Activated CD4-positive, alpha-beta T cell treated with anti-CD3 and anti-CD28 coated beads for 48 hours (primary cell): ENCODE data around the gene TSHZ2.

Experiments used
- DNase-seq: peaks from one replicate; pipeline ENCODE4 v3.0.0-alpha.2; 2020

The TSHZ2 gene

DNA sequence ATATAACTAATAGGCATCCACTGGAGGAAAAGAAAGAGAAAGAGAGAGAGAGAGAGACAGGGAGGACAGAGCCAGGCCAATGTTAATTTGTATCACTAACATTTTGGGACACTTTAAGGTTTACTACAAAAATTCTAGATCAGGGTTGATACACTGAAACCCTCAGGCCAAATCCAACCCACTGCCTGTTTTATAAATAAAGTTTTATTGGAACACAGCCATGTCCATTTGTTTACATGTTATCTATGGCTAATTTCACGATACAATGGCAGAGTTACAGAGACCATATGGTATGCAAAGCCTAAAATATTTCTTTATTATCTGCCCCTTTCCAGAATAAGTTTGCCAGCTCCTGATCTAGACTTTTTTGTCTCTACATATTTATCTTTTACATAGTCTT, 357.6 kb downstream of the TSHZ2 start:
- no peak for DNase-seq

DNA sequence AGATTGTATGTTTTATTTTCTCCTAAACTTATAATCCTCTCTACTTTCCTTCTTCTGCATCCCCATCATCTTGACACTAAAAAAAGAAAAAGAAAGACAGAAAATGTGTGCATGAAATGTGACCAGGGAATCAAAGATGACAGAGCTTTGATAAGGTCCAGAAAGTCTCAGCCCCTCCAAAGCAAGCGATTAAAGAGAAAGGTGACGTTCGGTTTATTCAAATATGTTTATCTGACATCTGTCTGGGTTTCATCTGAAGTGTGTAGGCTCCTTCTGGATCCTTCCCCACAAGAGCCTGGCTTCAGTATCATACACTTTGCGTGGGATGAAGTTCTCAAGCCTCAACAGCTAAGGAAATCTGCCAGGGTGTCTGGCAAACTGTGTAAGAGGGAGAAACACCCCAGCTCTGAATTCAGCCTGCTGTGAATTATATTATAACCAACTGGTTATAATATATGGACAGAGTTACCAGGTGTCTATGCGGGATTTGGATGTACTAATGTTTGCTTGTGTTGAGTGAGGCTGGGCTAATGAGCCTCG, 358.5 kb downstream of the TSHZ2 start:
- DNase-seq, result no peak

DNA sequence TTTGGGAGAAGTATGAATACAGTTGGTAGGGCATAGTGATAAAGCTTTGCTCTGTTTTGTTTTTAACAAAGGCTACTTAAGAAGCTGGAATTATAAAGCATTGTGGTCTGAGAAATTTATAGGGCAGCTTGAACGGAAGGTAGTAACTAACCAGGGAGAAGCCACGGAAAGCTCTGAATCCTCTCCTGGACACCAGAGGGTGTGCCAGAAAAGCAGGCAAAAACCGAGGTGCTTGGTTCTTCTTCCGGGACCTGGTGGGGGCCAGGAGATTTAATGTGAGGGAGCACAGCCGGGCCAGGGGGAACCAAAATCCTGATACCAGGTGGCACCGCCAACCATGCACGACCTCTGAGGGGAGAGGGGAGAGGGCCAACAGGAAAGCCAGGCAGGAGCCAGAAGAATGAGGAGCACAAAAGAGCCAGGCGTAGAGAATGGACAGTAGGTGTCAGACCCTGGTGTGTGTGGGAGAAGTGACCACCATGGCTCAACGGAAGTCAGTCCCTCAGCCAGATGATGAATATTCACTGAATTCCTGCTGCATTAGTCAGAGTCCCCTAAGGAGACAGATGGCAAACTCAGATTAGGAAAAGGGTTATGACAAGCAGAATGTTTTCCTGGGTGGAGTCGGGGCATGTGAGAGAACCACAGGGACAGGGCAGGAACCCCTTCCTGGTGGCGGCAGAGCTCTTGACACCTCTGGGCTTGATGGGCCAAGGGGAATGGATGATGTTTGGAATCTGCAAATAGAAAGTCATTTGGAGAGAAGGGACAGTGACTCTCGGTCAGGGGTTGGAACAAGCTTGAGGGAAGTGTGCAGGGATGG, 359.2 kb downstream of the TSHZ2 start:
- DNase-seq, result no peak

DNA sequence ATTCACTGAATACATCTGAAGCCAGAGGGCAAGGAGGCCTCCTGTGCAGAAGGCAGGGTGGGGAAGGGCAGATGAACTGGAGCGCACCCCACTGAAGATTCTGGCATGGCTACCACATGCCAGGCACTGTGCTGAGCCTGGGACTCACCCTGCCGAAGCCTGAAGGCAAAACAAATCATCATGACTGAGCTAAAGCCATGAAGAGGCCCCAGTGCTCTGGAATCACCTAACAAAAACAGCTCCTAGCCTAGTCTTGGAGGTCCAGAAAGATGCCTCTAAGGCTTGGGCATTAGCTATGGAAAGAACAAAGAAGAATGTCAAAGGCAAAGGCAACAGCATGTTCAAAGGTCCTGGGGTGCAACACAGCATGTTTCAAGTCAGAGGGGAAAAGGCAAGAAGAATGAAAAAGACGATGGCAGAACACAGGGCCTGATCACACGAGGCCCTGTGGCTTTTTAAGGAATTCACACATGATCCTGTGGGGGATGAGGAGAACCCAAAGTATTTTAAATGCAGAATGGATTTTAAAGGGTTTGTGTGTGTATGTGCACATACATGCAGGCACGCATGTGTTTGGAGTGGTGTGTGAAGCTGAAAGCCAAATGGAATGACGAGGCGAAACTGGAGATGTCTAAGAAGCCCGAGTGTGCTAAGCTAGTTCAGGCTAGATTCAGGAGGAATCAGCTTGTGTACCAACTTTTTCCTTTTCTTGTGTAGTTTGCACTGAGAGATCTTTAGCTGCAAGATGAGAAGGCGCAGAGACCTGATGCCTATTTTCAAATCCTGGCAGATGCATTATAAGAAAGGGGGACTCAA, 360.1 kb downstream of the TSHZ2 start:
- no peak for DNase-seq

DNA sequence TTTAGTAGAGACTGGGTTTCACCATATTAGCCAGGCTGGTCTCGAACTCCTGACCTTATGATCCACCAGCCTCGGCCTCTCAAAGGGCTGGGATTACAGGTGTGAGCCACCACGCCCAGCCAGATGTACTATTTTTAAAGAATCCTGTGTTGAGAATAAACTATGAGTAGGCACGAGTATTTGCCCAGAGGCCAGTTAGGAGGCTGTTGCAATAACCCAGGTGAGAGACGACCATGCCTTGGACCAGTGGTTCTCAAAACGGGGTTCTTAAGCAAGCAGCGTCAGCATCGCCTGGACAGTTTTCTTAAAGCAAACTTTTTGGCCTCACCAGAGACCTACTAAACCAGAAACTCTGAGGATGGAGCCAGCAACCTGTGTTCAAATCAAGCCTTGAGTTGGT, 362.7 kb downstream of the TSHZ2 start:
- no peak for DNase-seq

DNA sequence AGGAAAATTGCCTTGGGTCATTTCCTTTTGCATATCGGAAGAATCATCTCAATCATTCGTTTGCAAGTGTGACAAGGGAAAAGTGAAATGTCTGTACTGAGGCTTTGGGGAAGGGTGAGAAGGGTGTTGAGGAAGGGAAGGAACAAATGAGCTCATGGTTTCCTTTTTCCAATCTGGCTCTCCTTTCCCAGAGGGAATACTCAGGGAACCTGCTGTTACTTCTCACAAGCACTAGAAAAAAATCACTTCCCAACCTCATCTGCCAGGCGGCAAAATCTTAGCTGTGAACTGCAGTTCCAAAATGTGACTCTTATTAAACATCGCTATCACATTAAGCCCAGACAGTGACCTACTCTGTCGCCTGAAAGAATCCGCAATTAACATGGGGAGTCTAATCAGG, 363.4 kb downstream of the TSHZ2 start:
- DNase-seq, result no peak

DNA sequence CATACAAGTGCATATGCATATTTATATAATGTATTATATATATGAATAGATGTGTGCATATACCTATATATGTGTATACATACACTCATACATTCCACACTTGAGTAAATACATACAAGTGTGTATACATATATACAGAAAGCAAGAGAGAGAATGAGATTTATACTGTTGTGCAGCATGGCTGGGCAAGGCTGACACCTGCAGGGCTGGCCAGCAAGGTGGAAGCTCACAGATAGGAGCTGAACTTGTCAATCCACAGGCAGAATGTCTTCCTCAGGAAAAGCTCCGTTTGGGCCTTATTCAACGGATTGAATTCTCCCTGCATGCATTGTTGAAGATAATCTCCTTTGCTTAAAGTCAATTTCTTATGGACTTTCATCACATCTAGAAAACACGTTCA, 364.7 kb downstream of the TSHZ2 start:
- DNase-seq, result no peak

DNA sequence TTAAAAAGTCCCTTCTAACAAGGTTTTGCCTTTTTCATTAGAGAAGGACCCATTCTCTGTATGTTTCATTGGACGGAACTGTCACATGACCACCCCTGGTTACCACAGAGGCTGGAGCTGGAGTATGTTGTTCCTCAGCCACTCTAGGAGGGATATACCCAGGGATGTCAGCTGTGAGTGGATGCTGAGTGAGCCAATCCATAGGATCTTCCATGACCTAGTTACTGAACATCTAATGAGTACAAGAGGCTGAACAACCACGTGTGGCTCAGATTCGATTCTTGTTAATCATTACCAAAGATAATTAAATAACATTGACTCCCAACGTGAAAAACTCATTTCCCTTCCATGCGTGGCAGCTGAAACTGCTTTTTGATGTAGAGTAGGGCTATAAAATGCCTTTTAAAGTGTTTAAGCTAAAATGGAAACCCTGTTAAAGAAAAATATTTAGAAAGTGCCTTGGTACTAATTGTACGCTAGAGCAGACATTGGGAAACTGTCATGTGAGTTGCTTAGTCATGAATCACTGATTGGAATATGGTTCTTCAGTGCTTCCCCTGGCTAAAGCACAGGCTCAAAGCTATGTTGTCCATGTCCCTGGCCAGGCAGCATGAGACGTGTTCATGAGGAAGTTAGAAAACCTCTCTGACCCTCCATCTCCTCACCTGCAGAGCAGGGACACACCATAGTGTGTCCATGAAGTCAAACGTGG, 365.4 kb downstream of the TSHZ2 start:
- DNase-seq, result no peak

DNA sequence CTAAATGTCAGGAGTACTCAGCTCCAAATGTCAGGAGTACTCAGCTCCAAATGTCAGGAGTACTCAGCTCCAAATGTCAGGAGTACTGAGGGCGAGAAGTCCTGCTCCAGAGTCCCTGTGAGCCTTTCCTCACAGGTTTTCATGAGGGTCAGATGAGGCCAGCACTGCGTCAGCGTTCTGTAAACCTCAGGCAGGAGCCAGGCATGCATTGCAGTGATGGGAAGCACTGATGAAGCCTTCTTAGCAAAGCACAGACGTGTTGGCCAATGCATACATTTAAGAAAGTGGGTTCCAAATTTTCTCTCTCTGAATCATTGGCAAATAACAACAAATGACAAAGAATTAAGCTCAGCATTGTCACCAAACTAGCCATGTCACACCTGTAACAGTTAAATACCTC, 366.6 kb downstream of the TSHZ2 start:
- no peak for DNase-seq

DNA sequence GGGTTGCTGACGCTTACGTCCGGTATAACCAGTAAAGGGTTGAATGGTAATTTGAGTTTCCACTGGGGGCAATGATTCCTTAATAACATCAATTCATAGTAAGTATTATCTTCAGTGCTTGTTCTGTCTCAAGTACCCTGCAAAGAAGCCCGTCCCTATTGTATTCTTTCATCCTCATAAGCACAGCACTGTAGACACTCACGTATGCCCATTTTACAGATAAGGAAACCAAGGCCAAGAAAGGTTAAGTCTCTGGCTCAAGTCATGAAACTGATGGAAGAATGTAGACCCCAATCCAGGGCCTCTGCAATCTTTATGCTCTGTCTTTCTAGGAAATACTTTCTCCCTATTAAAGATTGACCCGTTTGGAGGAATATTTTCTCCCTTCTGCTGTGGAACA, 370.3 kb downstream of the TSHZ2 start:
- DNase-seq, result no peak

DNA sequence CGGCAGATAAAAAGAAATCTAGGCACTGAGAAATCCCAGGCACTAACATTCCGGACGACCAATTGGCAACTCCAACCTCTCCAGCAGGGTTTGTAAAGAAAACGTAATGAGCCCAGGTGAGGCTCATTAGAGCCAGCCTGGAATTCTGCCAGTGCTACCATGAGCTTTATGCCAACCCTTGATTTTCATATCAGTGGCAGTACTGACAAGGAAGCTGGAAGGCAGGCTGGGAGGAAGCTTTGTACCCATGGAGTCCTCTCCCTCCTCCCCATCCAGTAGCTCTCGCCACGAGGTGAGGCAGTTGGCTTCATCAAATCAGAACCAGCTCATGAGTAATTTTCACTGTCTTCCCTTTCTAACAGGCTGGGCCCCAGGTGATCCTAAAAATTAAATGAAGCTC, 371.3 kb downstream of the TSHZ2 start:
- DNase-seq, result no peak

DNA sequence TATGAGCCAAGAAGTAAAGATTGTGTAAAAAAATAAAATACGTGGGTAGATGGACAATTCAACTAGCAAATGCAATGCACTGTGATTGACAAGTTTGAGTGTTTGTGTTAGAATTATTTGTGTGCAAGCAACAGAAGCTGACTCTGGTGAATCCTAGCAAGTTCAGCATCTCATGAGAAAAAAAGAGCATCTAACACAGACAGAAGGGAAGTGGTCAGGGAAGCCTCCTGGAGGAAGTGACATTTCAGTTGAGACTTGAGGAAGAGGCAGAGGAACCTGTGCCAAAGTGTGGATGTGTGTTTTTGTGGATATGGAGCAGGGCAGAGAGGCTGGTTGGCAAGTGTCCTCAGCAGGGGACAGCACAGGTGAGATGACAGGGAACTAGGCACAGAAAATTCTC, 372.7 kb downstream of the TSHZ2 start:
- no peak for DNase-seq

DNA sequence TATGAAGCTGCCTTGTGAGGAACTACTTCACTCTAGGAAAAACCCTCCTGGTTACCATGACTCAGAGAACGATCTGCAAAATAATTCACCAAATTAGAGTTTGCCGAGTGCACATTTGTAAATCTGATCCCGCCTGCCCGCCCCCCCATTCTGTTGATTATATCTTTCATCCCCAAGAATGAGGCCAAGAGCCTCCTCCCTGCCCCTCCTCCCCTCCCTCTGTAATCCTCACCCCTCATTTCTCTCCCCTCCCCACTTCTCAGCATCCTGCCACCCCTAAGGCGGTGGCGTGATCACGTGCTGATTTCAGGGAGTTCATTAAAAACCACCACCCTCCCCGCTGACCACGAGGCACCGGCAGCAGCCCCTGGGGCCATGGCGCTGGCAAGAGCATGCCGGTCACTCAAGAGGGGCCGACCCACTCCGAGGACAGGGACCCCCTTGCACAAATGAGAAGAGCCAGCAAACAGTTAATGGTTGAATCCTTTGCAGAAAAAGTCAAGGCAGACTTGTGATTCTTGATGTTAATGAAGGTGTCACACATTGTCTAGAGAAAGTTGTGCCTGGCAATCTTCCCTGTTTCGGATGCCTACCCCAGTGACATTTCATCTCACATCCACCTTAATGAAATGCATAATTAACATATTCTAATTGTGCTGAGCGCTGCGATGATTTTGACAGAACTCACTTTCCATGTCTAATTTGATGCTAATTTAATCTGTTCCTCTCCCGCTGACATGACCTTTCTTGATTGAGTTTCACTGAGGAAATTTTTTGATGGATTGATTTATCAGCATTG, 373.6 kb downstream of the TSHZ2 start:
- no peak for DNase-seq

DNA sequence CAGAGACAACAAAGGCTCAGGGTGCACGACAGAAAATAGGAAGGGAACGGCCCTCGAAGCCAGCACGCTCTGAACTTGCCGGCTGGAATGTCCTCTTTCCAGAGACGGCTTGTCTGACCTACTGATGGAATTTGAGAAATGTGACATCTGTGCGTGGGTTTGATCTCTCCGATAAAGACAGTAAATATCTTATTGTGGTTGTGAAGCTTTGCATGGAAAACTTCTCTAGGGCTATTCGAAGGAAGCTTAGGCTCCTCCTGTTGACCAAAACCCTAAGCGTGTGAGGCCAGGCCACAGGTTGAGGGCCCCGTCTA, 374.1 kb downstream of the TSHZ2 start:
- DNase-seq, result no peak

DNA sequence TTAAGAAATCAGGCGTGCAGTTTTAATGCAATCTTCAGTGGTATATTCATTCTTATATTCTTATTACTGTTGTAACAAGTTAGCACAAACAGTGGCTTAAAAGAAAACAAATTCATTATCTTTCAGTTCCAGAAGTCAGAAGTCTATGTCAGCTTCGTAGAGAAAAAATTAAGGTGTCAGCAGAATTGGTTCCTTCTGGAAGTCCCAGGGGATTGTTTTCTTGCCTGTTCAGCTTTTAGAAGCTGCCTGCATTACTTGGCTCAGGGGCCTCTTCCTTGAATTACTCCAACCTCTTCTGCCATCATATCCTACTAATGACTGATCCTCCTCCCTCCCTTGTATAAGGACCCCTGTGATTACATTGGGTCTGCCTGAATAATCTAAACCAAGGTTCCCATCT, 377.6 kb downstream of the TSHZ2 start:
- DNase-seq, result no peak

DNA sequence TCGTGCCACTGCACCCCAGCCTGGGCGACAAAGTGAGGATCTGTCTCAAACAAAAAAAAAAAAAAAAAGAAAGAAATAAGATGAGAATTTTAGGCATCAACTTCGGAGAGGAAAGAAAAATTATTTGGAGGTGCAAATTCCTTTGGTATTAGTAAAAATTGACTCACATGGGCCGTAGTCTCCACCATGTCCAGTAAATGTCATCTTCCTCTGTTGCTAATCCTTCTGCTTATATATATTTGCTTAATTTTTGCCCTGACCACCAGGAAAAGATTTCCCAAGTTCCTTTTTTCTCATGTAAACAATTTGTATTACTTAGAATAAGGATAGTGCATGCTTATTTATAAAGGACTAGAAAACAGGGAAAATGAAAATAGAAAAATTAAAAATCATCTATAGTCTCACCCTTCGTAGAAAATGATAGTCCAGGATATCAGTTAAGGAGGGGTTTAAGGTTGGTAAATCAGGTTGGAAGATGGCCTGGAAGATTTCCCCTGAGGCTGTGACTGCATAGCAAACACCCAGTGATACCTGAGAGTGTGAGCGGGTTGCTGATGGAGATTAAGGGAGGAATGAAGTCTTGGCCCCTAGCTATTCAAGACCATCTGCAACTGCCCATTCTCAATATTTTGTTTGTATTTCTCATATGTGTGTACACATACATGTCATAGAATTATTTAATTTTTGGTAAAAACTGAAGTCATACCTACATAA, 380.7 kb downstream of the TSHZ2 start:
- DNase-seq, result no peak

DNA sequence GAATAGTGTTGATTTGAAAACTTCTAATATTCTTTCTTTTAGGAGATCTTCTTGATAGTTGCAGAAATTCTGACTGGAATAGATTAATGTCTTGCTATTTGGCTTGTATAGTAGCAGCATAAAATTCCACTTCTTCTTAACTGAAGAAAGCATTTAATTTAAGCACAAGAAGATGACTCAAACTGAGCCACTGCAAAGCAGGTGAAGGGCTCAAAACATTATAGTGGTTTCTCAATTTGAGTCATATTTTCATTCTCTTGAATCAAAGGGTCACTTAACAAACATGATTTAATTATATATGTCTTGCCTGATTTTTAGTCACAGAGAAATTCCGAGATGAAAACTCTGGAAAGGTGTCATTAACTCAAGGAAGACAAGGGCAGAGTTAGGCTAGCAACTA, 382.2 kb downstream of the TSHZ2 start:
- DNase-seq, result no peak

DNA sequence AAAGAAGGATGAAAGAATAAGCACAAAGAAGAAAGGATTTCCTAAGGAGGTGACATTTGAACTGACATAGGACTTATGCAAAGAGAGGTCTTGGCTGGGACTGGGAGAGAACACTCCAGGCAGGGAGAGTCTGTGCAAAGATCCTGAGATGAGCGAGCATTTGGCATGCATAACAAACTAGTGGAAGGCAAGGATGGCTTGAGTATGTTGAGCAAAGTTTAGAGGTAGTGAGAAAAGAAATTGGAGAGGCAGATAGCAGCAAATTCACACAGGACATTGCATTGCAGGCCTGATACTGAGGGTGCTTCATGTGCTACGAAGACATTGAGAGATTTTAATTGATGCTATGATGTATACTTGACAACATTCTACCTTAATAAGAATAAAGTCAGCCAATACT, 383.6 kb downstream of the TSHZ2 start:
- DNase-seq, result no peak

DNA sequence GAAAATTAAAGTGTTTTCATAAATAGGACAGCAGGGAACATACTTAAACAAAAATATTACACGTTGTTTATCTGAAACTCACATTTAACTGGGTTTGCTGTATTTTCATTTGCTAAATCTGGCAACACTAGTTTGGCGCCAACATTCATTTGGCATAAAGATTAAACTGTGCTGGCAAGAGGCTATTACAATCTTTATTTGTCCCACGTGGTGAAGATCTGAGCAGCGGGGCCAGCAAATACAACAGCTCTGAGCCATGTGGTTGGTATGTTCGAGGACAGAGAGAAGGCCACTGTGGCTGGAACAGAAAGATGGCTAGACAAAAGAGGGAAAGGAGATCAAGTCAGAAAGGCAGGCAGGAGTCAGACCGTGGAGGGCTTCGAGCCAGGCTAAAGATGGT, 387.3 kb downstream of the TSHZ2 start:
- no peak for DNase-seq

DNA sequence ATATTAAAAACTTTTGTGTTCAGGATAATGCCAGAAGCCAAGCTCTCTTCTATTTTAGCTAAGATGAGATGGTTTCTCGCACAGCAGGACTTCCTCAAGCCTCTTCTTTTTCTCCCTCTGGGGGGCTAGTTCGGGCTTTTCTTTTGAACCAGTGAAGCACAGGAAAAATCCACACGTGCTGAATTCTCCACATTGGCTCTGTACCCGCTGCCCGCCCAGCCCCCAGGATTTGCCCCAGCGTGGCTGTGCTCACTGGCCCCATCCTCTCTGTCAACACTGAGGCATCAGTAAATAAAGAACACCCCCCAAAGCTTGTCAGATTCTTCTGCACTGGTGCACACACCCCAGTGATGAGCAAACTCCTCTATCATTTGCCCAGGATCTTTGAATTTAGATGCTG, 388.7 kb downstream of the TSHZ2 start:
- DNase-seq, result no peak

DNA sequence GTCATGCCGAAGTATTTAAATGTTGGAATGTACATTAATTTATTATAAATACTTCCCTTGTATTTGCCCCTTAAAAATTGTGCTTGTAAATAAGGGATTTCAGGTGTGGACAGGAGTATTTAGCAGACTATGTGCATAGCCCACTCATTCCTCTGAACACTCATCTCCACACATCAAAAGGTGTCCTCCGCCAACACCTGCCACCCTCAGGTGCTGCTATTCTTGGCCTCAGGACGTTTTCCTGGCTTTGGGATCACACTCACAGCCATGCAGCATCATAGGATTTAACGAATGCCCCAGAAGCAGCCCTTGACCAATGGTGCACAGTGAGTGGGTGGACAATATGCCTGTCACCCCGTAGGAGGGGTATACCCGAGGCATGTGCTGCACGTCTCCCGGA, 390.6 kb downstream of the TSHZ2 start:
- DNase-seq, result no peak

DNA sequence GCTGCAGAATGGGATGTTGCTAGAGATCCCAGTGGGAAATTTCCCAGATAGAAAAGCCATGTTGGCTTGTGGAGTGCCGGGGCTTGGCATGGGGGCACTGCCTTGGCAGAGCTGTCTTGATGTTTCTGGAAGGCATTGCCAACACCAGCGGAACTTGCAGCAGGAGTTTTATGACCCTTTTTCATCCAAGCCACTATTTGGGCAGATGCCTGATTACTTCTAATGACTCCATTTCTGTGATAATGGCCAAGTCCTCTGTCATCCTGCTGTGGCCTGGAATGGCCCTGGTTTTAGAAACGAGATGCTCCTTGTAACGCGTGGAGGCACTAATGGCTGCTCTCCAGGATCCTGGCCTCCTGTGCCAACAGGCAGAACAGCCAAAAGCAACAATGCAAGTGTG, 392.5 kb downstream of the TSHZ2 start:
- DNase-seq, result no peak
